Measurements from ENCODE around the gene HACL1.

GRCh38 chr3:15556512-15556911, 44.9 kb downstream of the HACL1 start:
- TF ChIP-seq CTCF (IDR thresholded peaks at IDR 0.05), result no peak
- TF ChIP-seq POLR2A (IDR thresholded peaks at IDR 0.05), result no peak

Data from right lobe of liver (tissue), 4 donors.